GM12878 (cell line): ENCODE measurements around the gene GPC2. TPM values are rescaled to one million over a fixed set of nuclear protein-coding genes. Genes with fewer than 3 reads are reported as not detected.

ENCODE experiments used
- ATAC-seq: fragments of 200-7000 bp; cut with Tn5 transposase; 3 replicates; pipeline ENCODE4 v1.9.1; 2020; ENCODE audit warnings: mild to moderate bottlenecking, moderate library complexity
- BruUV-seq: library from RNA; stranded (reverse); fragments of 400-500 nt; replicated peaks from 2 replicates; lab custom pipeline; 2021; lab: Mats Ljungman, UMichigan
- CTCF ChIA-PET: fragments of 300-600 bp; sonication (Branson Sonifier 250); formaldehyde crosslinking; extraction: SDS; loops from one replicate; lab custom pipeline; 2021; ENCODE audit warnings: inconsistent platforms; lab: Yijun Ruan, JAX
- POLR2A ChIA-PET: fragments of 350-600 bp; formaldehyde crosslinking; extraction: SDS; loops from one replicate; lab custom pipeline; 2021; ENCODE audit warnings: inconsistent platforms; lab: Charles Lee
- RAD21 ChIA-PET: fragments of 300-600 bp; sonication (Branson Sonifier 250); formaldehyde crosslinking; loops from one replicate; lab custom pipeline; 2023; ENCODE audit warnings: antibody characterized with exemption; ENCODE audit not compliant: unreplicated experiment; lab: Charles Lee
- SMC1A ChIA-PET: fragments of 300-600 bp; sonication (Branson Sonifier 250); formaldehyde crosslinking; loops from one replicate; lab custom pipeline; 2023; ENCODE audit not compliant: unreplicated experiment, uncharacterized antibody; lab: Charles Lee
- DNase-seq: peaks from one replicate; pipeline ENCODE4 v3.0.0-alpha.2; 2011; ENCODE audit warnings: low read depth, low spot score
- FAIRE-seq: peaks from 3 replicates; lab custom pipeline; 2011; peaks lifted over from hg19 to GRCh38; lab: Jason Lieb, UNC
- H2AFZ ChIP-seq: 2 replicates; pipeline ENCODE4 v1.6.0; 2011; ENCODE audit warnings: low read depth, low read length, control low read depth; ENCODE audit not compliant: control insufficient read depth
- H3K27ac ChIP-seq: 2 replicates; pipeline ENCODE4 v1.5.1; 2011; ENCODE audit warnings: control low read depth; ENCODE audit not compliant: control insufficient read depth, insufficient read depth
- H3K27me3 ChIP-seq, 2 experiments: replicated peaks in 1 of 2; 2 replicates each; pipeline versions ENCODE4 v1.6.0 to v1.6.1; 2011; ENCODE audit warnings: low read length in 1 of 2; ENCODE audit not compliant: control insufficient read depth in 2 of 2, insufficient read depth in 2 of 2
- H3K36me3 ChIP-seq, 2 experiments: 2 replicates each; pipeline ENCODE4 v1.5.1; 2011; ENCODE audit warnings: low read length in 1 of 2; ENCODE audit not compliant: control insufficient read depth in 2 of 2, insufficient read depth in 2 of 2
- H3K4me1 ChIP-seq: 2 replicates; pipeline ENCODE4 v1.6.1; 2011; ENCODE audit warnings: mild to moderate bottlenecking, low read length, moderate library complexity, mixed read lengths; ENCODE audit not compliant: control insufficient read depth, insufficient read depth
- H3K4me2 ChIP-seq: 2 replicates; pipeline ENCODE4 v1.6.0; 2011; ENCODE audit warnings: control low read depth; ENCODE audit not compliant: control insufficient read depth, insufficient read depth
- H3K4me3 ChIP-seq: fragments of 200-600 bp; sonication (generic); 2 replicates; pipeline ENCODE4 v1.5.1; 2016
- H3K79me2 ChIP-seq: 2 replicates; pipeline ENCODE4 v1.6.0; 2011; ENCODE audit warnings: low read length; ENCODE audit not compliant: control insufficient read depth, insufficient read depth
- H3K9ac ChIP-seq: 2 replicates; pipeline ENCODE4 v1.8.0; 2011; ENCODE audit warnings: low read length, control low read depth, mixed read lengths; ENCODE audit not compliant: control insufficient read depth, insufficient read depth
- H3K9me3 ChIP-seq: replicated peaks from 3 replicates; pipeline ENCODE4 v1.5.1; 2011; ENCODE audit warnings: mild to moderate bottlenecking, low read length; ENCODE audit not compliant: control insufficient read depth, insufficient read depth
- H4K20me1 ChIP-seq: 2 replicates; pipeline ENCODE4 v1.6.0; 2011; ENCODE audit not compliant: control insufficient read depth, insufficient read depth
- ASH2L ChIP-seq: fragments of 300-600, 200-600 bp; sonication (generic); IDR thresholded peaks from 2 replicates; pipeline ENCODE4 v1.6.1; 2017; ENCODE audit warnings: low read depth, mild to moderate bottlenecking, borderline replicate concordance
- ESRRA ChIP-seq: IDR thresholded peaks from 2 replicates; pipeline ENCODE4 v1.6.1; 2012; ENCODE audit warnings: mild to moderate bottlenecking, low read length, improper control_type of control experiment
- ETV6 ChIP-seq, 2 experiments: fragments of 450-650 bp in 1 of 2; IDR thresholded peaks in 1 of 2; conservative IDR thresholded peaks in 1 of 2; 2 replicates each; pipeline ENCODE4 v1.6.1; 2014; ENCODE audit warnings: antibody characterized with exemption in 1 of 2, borderline replicate concordance in 1 of 2, low read depth in 1 of 2, mild to moderate bottlenecking in 1 of 2, moderate library complexity in 1 of 2
- HDGF ChIP-seq: fragments of 450-650 bp; IDR thresholded peaks from 2 replicates; pipeline ENCODE4 v1.6.1; 2016; ENCODE audit warnings: antibody characterized with exemption
- POLR2A ChIP-seq: IDR thresholded peaks from 2 replicates; pipeline ENCODE4 v1.6.1; 2011; ENCODE audit warnings: low read depth, mild to moderate bottlenecking, low read length
- RCOR1 ChIP-seq: conservative IDR thresholded peaks from 2 replicates; pipeline ENCODE4 v1.6.1; 2012; ENCODE audit warnings: low read depth, low read length, improper control_type of control experiment
- WRNIP1 ChIP-seq: IDR thresholded peaks from 2 replicates; pipeline ENCODE4 v1.6.1; 2011; ENCODE audit warnings: low read depth, low read length, improper control_type of control experiment, borderline replicate concordance
- WGBS: methylation state at CpG from one replicate; pipeline ENCODE4 v1.1.6; 2016; ENCODE audit warnings: low lambda C conversion rate; ENCODE audit not compliant: insufficient replicate concordance, insufficient coverage; ENCODE audit errors: missing lambda C conversion rate; 5-methylcytosine and 5-hydroxymethylcytosine counted together
- in situ Hi-C: fragments of 300-500 bp; cut with MboI; formaldehyde crosslinking; loops from 9 replicates; pipeline ENCODE4 v1.14.3; 2018; ENCODE audit warnings: mixed read lengths
- intact Hi-C: fragments of 100-400 bp; cut with micrococcal nuclease; formaldehyde crosslinking; loops from one replicate; pipeline ENCODE4 v1.14.2; 2022; ENCODE audit not compliant: unreplicated experiment
- polyA plus RNA-seq, 11 experiments: library from polyadenylated mRNA; depleted of rRNA in 4 of 11; unstranded in 6 of 11; stranded (reverse) in 5 of 11; fragments of >200 nt; fragmentation: Nextera tagmentation in 4 of 11; fragmentation: Illumina TruSeq in 1 of 11; extraction: Ambion mirVana in 4 of 11; extraction: Trizol in 1 of 11; gene quantifications; 1 replicate in 1 of 11; 2 replicates in 10 of 11; pipeline versions ENCODE4 v1.2.1 to v1.2.3, GENCODE V29; 2011 to 2016; ENCODE audit warnings: inconsistent platforms in 2 of 11, missing spikeins in 2 of 11, low read depth in 1 of 11
- total RNA-seq, 4 experiments: library from RNA; depleted of rRNA in 3 of 4; stranded (reverse); fragments of >200 nt in 3 of 4; fragmentation: Illumina TruSeq in 1 of 4; extraction: Trizol in 1 of 4; gene quantifications; 2 replicates each; pipeline versions ENCODE4 v1.2.1 to v1.2.3, GENCODE V29; 2013 to 2021
- TF ChIP-seq, protein P1 (sequence below), 3 experiments: IDR thresholded peaks in 2 of 3; conservative IDR thresholded peaks in 1 of 3; 2 replicates each; pipeline ENCODE4 v1.5.1; 2011; ENCODE audit warnings: low read depth in 3 of 3, low read length in 3 of 3, mild to moderate bottlenecking in 3 of 3, control low read depth in 2 of 3, moderate library complexity in 2 of 3, inconsistent platforms in 1 of 3, mixed read lengths in 1 of 3; ENCODE audit not compliant: control insufficient read depth in 2 of 3, insufficient read depth in 1 of 3; ENCODE audit errors: extremely low read depth in 1 of 3
- TF ChIP-seq, protein P2 (sequence below): fragments of 450-650 bp; IDR thresholded peaks from 2 replicates; pipeline ENCODE4 v1.6.1; 2017; ENCODE audit warnings: borderline replicate concordance
- TF ChIP-seq, protein P3 (sequence below): IDR thresholded peaks from 2 replicates; pipeline ENCODE4 v1.6.1; 2012; ENCODE audit warnings: low read depth, low read length, improper control_type of control experiment

Gene GPC2
- total and polyA plus RNA-seq, 10 of the 15 experiments (the other 5 are each of a cell fraction or from before 2014, with no cell fraction given): 0.19 to 6.3 (median 0.77) TPM

DNA sequence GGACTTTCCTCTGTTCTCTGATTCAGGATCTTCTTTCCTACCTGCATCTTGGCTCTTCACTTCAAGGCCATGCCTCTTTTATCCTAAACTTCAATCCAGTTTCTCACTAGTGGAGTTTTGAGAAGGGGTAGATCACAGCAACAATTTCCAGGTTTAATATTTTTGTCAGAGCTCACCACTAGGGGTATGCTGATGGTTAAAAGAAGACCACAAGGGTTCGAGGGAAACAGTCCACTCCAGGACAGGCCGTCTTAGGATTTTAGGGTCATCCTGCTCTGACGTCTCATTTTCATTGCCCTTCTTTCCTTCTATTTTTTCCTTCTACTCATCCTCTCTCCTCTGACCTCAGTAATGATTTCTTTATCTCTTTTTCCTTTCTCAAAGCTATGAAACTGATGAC, 11.9 kb upstream of the GPC2 start:
- Histone ChIP-seq H3K4me3 (no peak overlapping the region), H2AFZ (no peak overlapping the region), H3K36me3 (no peaks in the 10 kb centered on the region), H3K9ac (no peak overlapping the region), H3K27ac (no peak overlapping the region), H4K20me1 (no peaks in the 10 kb centered on the region), H3K79me2 (no peaks in the 10 kb centered on the region)
- ChIA-PET POLR2A (interaction anchor here (1.0 to 1.5 kb wide), 4 partner anchors 9 to 29 kb away, joined by 3 to 4 read pairs (median 4); no protein-coding TSS in a partner anchor), CTCF (interaction anchor here (1.1 to 3.9 kb wide), 10 partner anchors 11 to 218 kb away, joined by 6 to 113 read pairs (median 24); partner anchors contain the start of genes GPC2, LAMTOR4, PVRIG and STAG3), SMC1A (interaction anchor here (0.8 to 3.9 kb wide), 6 partner anchors 9 to 156 kb away, joined by 3 to 140 read pairs (median 6); no protein-coding TSS in a partner anchor)
- 66% methylated on average over 3 of the region's 3 CpGs for WGBS
- FAIRE-seq: no peak
- intact Hi-C loops: no loop called here
- no peak for TF ChIP-seq POLR2A
- TF ChIP-seq, protein P1, sequence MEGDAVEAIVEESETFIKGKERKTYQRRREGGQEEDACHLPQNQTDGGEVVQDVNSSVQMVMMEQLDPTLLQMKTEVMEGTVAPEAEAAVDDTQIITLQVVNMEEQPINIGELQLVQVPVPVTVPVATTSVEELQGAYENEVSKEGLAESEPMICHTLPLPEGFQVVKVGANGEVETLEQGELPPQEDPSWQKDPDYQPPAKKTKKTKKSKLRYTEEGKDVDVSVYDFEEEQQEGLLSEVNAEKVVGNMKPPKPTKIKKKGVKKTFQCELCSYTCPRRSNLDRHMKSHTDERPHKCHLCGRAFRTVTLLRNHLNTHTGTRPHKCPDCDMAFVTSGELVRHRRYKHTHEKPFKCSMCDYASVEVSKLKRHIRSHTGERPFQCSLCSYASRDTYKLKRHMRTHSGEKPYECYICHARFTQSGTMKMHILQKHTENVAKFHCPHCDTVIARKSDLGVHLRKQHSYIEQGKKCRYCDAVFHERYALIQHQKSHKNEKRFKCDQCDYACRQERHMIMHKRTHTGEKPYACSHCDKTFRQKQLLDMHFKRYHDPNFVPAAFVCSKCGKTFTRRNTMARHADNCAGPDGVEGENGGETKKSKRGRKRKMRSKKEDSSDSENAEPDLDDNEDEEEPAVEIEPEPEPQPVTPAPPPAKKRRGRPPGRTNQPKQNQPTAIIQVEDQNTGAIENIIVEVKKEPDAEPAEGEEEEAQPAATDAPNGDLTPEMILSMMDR (IDR thresholded peaks at IDR 0.05 in 2 of 3, conservative IDR thresholded peaks at IDR 0.05 in 1 of 3; ENCODE audit: control insufficient read depth in 2 of 3, extremely low read depth in 1 of 3, insufficient read depth in 1 of 3, low read depth in 3 of 3, low read length in 3 of 3): 0 out of 6 replicates have a peak, but pooled peaks of 1 of the 3 experiments have one; percentile 24
- no peak for TF ChIP-seq ASH2L
- TF ChIP-seq, all 136 proteins: peak for 1
- H3K4me1 ChIP-seq: peaks cover 28% of the 10 kb centered on the region
- in situ Hi-C loops: no loop called here
- DNase-seq: no peak
- ATAC-seq: peak; percentile 42; the same call in 2 of the 3 replicates
- no peak overlapping the region for H3K4me2 ChIP-seq
- no peaks in the 10 kb centered on the region for H3K27me3 ChIP-seq
- BruUV-seq: no TSS peak
- RAD21 ChIA-PET: interaction anchor here (1.4 to 2.6 kb wide), 5 partner anchors 10 to 40 kb away, joined by 4 to 35 read pairs (median 8); partner anchors contain the start of gene LAMTOR4
- H3K9me3 ChIP-seq: no peaks in the 10 kb centered on the region

DNA sequence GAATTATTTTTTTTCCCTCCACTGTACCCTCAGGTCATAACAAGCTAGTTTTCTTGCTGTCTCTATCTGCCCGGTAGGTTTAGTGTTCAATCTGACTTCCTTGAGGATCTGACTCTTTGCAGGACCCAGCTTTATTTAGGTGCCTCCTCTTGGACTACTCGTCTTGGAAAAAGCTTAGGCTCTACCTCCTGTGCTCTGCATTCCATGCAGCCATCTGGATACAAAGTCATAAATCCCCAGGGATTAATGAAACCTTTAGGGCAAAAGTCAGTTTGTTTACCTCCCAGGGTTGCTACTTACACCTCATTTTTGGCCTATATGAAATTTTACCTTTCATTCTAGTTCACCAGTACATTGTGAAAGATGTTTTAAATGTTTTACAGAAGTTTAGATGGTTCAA, 8.5 kb upstream of the GPC2 start:
- Histone ChIP-seq H3K9me3 (no peaks in the 10 kb centered on the region), H3K9ac (no peak overlapping the region), H3K4me2 (no peak overlapping the region), H3K27ac (no peak overlapping the region), H2AFZ (no peak overlapping the region), H3K36me3 (no peaks in the 10 kb centered on the region), H4K20me1 (no peaks in the 10 kb centered on the region), H3K27me3 (no peaks in the 10 kb centered on the region), H3K4me3 (no peak overlapping the region), H3K4me1 (peaks cover 4% of the 10 kb centered on the region), H3K79me2 (no peaks in the 10 kb centered on the region)
- DNase-seq (no peak), FAIRE-seq (peak; percentile 62), ATAC-seq (no peak)
- CTCF ChIA-PET: interaction anchor here (0.9 to 1.7 kb wide), 5 partner anchors 14 to 55 kb away, joined by 3 to 5 read pairs (median 4); no protein-coding TSS in a partner anchor
- RAD21 ChIA-PET: interaction anchor here (1.3 kb wide), 1 partner anchor 10 kb away, joined by 5 read pairs; no protein-coding TSS in a partner anchor
- in situ Hi-C loops (no loop called here), intact Hi-C loops (no loop called here)
- POLR2A ChIA-PET: interaction anchor here (0.7 to 2.2 kb wide), 3 partner anchors 14 to 158 kb away, joined by 3 to 7 read pairs (median 6); no protein-coding TSS in a partner anchor
- WGBS: 100% methylated on average over 2 of the region's 2 CpGs
- TF ChIP-seq WRNIP1: no peak
- no peak for TF ChIP-seq ESRRA
- TF ChIP-seq HDGF: no peak
- TF ChIP-seq, protein P2, sequence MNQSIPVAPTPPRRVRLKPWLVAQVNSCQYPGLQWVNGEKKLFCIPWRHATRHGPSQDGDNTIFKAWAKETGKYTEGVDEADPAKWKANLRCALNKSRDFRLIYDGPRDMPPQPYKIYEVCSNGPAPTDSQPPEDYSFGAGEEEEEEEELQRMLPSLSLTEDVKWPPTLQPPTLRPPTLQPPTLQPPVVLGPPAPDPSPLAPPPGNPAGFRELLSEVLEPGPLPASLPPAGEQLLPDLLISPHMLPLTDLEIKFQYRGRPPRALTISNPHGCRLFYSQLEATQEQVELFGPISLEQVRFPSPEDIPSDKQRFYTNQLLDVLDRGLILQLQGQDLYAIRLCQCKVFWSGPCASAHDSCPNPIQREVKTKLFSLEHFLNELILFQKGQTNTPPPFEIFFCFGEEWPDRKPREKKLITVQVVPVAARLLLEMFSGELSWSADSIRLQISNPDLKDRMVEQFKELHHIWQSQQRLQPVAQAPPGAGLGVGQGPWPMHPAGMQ: no peak
- TF ChIP-seq, protein P3, sequence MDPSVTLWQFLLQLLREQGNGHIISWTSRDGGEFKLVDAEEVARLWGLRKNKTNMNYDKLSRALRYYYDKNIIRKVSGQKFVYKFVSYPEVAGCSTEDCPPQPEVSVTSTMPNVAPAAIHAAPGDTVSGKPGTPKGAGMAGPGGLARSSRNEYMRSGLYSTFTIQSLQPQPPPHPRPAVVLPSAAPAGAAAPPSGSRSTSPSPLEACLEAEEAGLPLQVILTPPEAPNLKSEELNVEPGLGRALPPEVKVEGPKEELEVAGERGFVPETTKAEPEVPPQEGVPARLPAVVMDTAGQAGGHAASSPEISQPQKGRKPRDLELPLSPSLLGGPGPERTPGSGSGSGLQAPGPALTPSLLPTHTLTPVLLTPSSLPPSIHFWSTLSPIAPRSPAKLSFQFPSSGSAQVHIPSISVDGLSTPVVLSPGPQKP: no peak
- no peak for TF ChIP-seq ETV6 (conservative IDR thresholded peaks at IDR 0.05 in 1 of 2, IDR thresholded peaks at IDR 0.05 in 1 of 2; ENCODE audit: borderline replicate concordance in 1 of 2, low read depth in 1 of 2)
- no peak for TF ChIP-seq RCOR1
- BruUV-seq: no TSS peak
- SMC1A ChIA-PET: interaction anchor here (0.8 to 1.4 kb wide), 4 partner anchors 9 to 222 kb away, joined by 3 to 9 read pairs (median 6); no protein-coding TSS in a partner anchor
